ENCODE measurements around the gene APOB. TPM values are rescaled to one million over a fixed set of nuclear protein-coding genes. Genes with fewer than 3 reads are reported as not detected.

APOB gene
- total and polyA plus RNA-seq, 2 experiments from 2014 or later: not detected

- no peak for DNase-seq
- H3K9me3 ChIP-seq (ENCODE audit: low read depth): no peaks in the 10 kb centered on the region
- no peak overlapping the region for H3K4me2 ChIP-seq (ENCODE audit: unreplicated experiment)
- no peaks in the 10 kb centered on the region for H3K79me2 ChIP-seq (ENCODE audit: insufficient read depth)
- in situ Hi-C loops (cut with MboI): no loop called here
- no peak for TF ChIP-seq EZH2phosphoT487 (IDR thresholded peaks at IDR 0.05; ENCODE audit: insufficient read depth, low read depth)
- no peak for TF ChIP-seq EZH2 (IDR thresholded peaks at IDR 0.05; ENCODE audit: insufficient read depth, poor library complexity, severe bottlenecking)
- no peaks in the 10 kb centered on the region for H4K20me1 ChIP-seq (ENCODE audit: insufficient read depth)
- no peaks in the 10 kb centered on the region for H3F3A ChIP-seq (ENCODE audit: insufficient read depth)
- H3K9me2 ChIP-seq (ENCODE audit: insufficient read depth): no peaks in the 10 kb centered on the region
- WGBS, 2 experiments (ENCODE audit: low coverage in 1 of 2, low lambda C conversion rate in 2 of 2, missing lambda C conversion rate in 2 of 2): 28 to 38% methylated on average over 6 of the region's 6 CpGs
- 0 out of 2 replicates have a peak, but pooled peaks cover 8% of the 10 kb centered on the region for H3K27me3 ChIP-seq (replicated peaks; ENCODE audit: insufficient read depth)
- no peak overlapping the region for H3K9ac ChIP-seq
- no peak overlapping the region for H2AFZ ChIP-seq
- H3K4me3 ChIP-seq: no peak overlapping the region
- no peaks in the 10 kb centered on the region for H3K4me1 ChIP-seq (ENCODE audit: insufficient read depth)
- no peak overlapping the region for H3K27ac ChIP-seq
- H3K36me3 ChIP-seq (ENCODE audit: low read depth): no peaks in the 10 kb centered on the region
Observed at GRCh38 chr2:21035282-21035973, 8.4 kb downstream of the APOB start.

DNA sequence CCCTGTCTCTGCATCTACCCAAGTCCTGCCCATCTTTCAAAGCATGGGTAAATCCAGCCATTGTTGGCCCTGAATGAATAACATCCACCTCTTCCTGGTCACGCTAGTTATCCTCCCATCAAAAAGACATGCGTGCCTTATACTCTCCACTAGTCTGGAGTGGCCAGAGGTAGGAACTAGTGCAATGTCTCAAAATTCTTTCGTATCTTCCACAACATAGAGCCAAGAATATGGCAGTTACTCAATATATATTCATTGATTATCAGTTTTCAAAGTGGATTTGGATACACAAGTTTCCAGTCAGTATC, 8.9 kb downstream of the APOB start:
- Histone ChIP-seq H2AFZ (no peak overlapping the region), H3K9me2 (ENCODE audit: insufficient read depth) (no peaks in the 10 kb centered on the region), H3K27ac (no peak overlapping the region), H3K4me2 (ENCODE audit: unreplicated experiment) (no peak overlapping the region), H3K27me3 (replicated peaks; ENCODE audit: insufficient read depth) (0 out of 2 replicates have a peak, but pooled peaks cover 3% of the 10 kb centered on the region), H3K4me1 (ENCODE audit: insufficient read depth) (no peaks in the 10 kb centered on the region), H4K20me1 (ENCODE audit: insufficient read depth) (no peaks in the 10 kb centered on the region), H3K79me2 (ENCODE audit: insufficient read depth) (no peaks in the 10 kb centered on the region), H3K36me3 (ENCODE audit: low read depth) (no peaks in the 10 kb centered on the region), H3F3A (ENCODE audit: insufficient read depth) (no peaks in the 10 kb centered on the region), H3K9me3 (ENCODE audit: low read depth) (no peaks in the 10 kb centered on the region), H3K4me3 (no peak overlapping the region), H3K9ac (no peak overlapping the region)
- DNase-seq: no peak
- TF ChIP-seq EZH2phosphoT487 (IDR thresholded peaks at IDR 0.05; ENCODE audit: insufficient read depth, low read depth): no peak
- no peak for TF ChIP-seq EZH2 (IDR thresholded peaks at IDR 0.05; ENCODE audit: insufficient read depth, poor library complexity, severe bottlenecking)
- WGBS, 2 experiments (ENCODE audit: low coverage in 1 of 2, low lambda C conversion rate in 2 of 2, missing lambda C conversion rate in 2 of 2): 19 to 23% methylated on average over 3 of the region's 3 CpGs
- in situ Hi-C loops (cut with MboI): no loop called here

GRCh38 chr2:21034156-21034971, 9.5 kb downstream of the APOB start:
- Histone ChIP-seq H3K4me3 (no peak overlapping the region), H3K27ac (no peak overlapping the region), H3K9me3 (ENCODE audit: low read depth) (no peaks in the 10 kb centered on the region), H3F3A (ENCODE audit: insufficient read depth) (no peaks in the 10 kb centered on the region), H3K27me3 (replicated peaks; ENCODE audit: insufficient read depth) (no peaks in the 10 kb centered on the region), H3K4me2 (ENCODE audit: unreplicated experiment) (no peak overlapping the region), H3K9me2 (ENCODE audit: insufficient read depth) (no peaks in the 10 kb centered on the region), H3K4me1 (ENCODE audit: insufficient read depth) (no peaks in the 10 kb centered on the region), H3K79me2 (ENCODE audit: insufficient read depth) (no peaks in the 10 kb centered on the region), H4K20me1 (ENCODE audit: insufficient read depth) (no peaks in the 10 kb centered on the region), H2AFZ (no peak overlapping the region), H3K36me3 (ENCODE audit: low read depth) (no peaks in the 10 kb centered on the region), H3K9ac (no peak overlapping the region)
- no peak for TF ChIP-seq EZH2 (IDR thresholded peaks at IDR 0.05; ENCODE audit: insufficient read depth, poor library complexity, severe bottlenecking)
- no peak for TF ChIP-seq EZH2phosphoT487 (IDR thresholded peaks at IDR 0.05; ENCODE audit: insufficient read depth, low read depth)
- in situ Hi-C loops (cut with MboI): no loop called here
- WGBS, 2 experiments (ENCODE audit: low coverage in 1 of 2, low lambda C conversion rate in 2 of 2, missing lambda C conversion rate in 2 of 2): 21 to 27% methylated on average over 4 of the region's 4 CpGs
- no peak for DNase-seq

GRCh38 chr2:21033237-21034155, 10.4 kb downstream of the APOB start:
- H3F3A ChIP-seq (ENCODE audit: insufficient read depth): no peaks in the 10 kb centered on the region
- no peak overlapping the region for H3K4me3 ChIP-seq
- in situ Hi-C loops (cut with MboI): no loop called here
- 35 to 41% methylated on average over 2 of the region's 2 CpGs for WGBS, 2 experiments (ENCODE audit: low coverage in 1 of 2, low lambda C conversion rate in 2 of 2, missing lambda C conversion rate in 2 of 2)
- H3K4me2 ChIP-seq (ENCODE audit: unreplicated experiment): no peak overlapping the region
- no peaks in the 10 kb centered on the region for H4K20me1 ChIP-seq (ENCODE audit: insufficient read depth)
- no peaks in the 10 kb centered on the region for H3K36me3 ChIP-seq (ENCODE audit: low read depth)
- H3K4me1 ChIP-seq (ENCODE audit: insufficient read depth): no peaks in the 10 kb centered on the region
- H2AFZ ChIP-seq: no peak overlapping the region
- no peak for DNase-seq
- H3K9ac ChIP-seq: no peak overlapping the region
- no peaks in the 10 kb centered on the region for H3K27me3 ChIP-seq (replicated peaks; ENCODE audit: insufficient read depth)
- no peaks in the 10 kb centered on the region for H3K9me2 ChIP-seq (ENCODE audit: insufficient read depth)
- no peaks in the 10 kb centered on the region for H3K9me3 ChIP-seq (ENCODE audit: low read depth)
- TF ChIP-seq EZH2 (IDR thresholded peaks at IDR 0.05; ENCODE audit: insufficient read depth, poor library complexity, severe bottlenecking): no peak
- TF ChIP-seq EZH2phosphoT487 (IDR thresholded peaks at IDR 0.05; ENCODE audit: insufficient read depth, low read depth): no peak
- H3K27ac ChIP-seq: no peak overlapping the region
- no peaks in the 10 kb centered on the region for H3K79me2 ChIP-seq (ENCODE audit: insufficient read depth)
